ENCODE data around the gene IAPP. TPM values are rescaled to one million over a fixed set of nuclear protein-coding genes. Genes with fewer than 3 reads are reported as not detected.

The IAPP gene
- total RNA-seq (2022; extraction: Qiagen RNA extraction; ENCODE audit: low read depth) = not detected in 5 replicates

GRCh38 chr12:21372602-21373001 is at the start of gene IAPP:
TSS of gene IAPP (plus strand) at chr12:21372902. CDS start at chr12:21373352, 450 bp downstream.

DNA sequence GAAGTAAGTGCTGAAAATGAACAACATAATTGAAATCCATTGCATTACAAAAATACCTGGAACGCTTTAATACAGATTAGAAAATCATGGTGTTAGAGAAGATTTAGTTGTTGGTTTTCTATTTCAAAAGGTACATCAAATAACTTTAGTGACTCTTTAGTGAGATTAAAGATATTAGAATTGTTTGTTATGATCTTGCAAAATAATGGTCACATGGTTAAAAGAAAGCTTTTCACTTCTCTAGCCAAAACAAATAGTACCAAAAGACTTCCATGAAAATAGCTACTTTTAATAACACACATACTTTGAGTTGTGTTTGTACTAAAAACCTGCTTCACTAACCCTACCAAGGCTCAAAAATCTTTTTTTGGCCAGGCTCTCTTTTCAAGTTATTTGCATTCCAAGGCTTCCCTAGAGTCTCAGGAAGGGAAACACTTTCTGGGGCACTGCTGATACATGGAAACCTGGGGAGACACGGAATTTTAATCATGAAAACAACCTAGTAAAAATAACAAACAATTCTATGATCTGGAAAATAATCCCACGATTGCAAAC is 37.9 kb upstream of the IAPP start, which contains the start of gene SLCO1A2:
TSS of gene SLCO1A2 (minus strand) at position 147 of the 555 bp plus-strand sequence. CDS start 270 bp downstream, outside the sequence.

Other genes with a start within 250 kb of the IAPP start
- gene SLCO1B1, start 241.7 kb upstream of the IAPP start, total RNA-seq (2022; extraction: Qiagen RNA extraction; ENCODE audit: low read depth) = 0.33 to 0.49 TPM (median 0.38 TPM) in 5 replicates
- 0.08 to 0.09 TPM in 2 of 5 replicates, not detected in the others for gene SLCO1A2, start 38.0 kb upstream of the IAPP start, total RNA-seq (2022; extraction: Qiagen RNA extraction; ENCODE audit: low read depth)
- 6.2 to 9.7 TPM (median 7.3 TPM) in 5 replicates for gene PYROXD1, start 64.8 kb downstream of the IAPP start, total RNA-seq (2022; extraction: Qiagen RNA extraction; ENCODE audit: low read depth)
- gene RECQL, start 128.7 kb downstream of the IAPP start, total RNA-seq (2022; extraction: Qiagen RNA extraction; ENCODE audit: low read depth) = 48.6 to 68.3 TPM (median 66.3 TPM) in 5 replicates
- 73.8 to 108 TPM (median 82.5 TPM) in 5 replicates for gene GOLT1B, start 128.9 kb downstream of the IAPP start, total RNA-seq (2022; extraction: Qiagen RNA extraction; ENCODE audit: low read depth)
- gene SPX, start 153.4 kb downstream of the IAPP start, total RNA-seq (2022; extraction: Qiagen RNA extraction; ENCODE audit: low read depth) = 1.5 to 3.4 TPM (median 2.3 TPM) in 5 replicates
- not detected in 5 replicates for gene GYS2, start 231.9 kb downstream of the IAPP start, total RNA-seq (2022; extraction: Qiagen RNA extraction; ENCODE audit: low read depth)